Measurements from ENCODE around the gene GMFB.
"Not testable (repeated sequence)": the region's sequence is repeated elsewhere in the genome, so short reads cannot be mapped to it uniquely, and the experiment has no call there.

The GMFB gene

DNA sequence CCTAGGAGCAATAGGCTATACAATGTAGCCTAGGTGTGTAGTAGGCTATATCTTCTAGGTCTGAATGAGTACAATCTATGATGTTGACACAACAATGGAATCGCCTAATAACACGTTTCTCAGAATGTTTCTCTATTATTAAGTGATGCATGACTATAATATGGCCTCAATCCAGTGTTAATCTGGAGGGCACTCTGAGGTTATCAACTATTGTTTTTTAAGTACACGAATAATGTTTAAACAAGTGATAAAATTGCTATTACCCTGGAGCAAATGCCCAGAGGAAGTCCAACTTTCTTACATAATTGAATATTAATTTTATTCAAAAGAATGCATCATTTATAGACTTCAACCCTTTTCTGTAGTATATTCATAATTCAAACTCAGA lies 31.2 kb downstream of the GMFB start:
- no peak for DNase-seq

DNA sequence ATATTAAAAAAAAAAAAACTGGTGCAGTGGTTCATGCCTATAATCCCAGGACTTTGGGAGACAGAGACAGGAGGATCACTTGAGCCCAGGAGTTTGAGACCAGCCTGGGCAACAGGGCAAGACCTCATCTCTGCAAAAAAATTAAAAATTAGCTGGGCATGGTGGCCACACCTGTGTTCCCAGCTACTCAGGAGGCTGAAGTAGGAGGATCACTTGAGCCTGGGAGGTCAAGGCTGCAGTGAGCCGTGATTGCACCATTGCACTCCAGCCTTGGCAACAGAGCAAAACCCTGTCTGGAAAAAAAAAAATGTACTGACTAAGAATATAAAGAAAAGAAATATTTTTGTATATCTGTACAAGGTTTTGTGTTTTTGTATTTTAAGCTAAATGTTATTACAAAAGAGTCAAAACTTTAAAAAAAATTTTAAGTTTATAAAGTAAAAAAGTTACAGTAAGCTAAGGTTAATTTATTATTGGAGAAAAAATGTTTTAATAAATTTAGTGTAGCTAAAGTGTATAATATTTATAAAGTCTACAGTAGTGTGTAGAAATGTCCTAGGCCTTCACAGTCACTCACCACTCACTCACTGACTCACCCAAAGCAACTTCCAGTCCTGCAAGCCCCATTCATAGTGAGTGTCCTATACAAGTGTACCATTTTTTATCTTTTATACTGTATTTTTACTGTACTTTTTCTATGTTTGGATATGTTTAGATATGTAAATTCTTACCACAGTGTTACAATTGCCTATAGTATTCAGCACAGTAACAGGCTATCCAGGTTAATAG lies 31.8 kb downstream of the GMFB start:
- DNase-seq: not testable (repeated sequence)

DNA sequence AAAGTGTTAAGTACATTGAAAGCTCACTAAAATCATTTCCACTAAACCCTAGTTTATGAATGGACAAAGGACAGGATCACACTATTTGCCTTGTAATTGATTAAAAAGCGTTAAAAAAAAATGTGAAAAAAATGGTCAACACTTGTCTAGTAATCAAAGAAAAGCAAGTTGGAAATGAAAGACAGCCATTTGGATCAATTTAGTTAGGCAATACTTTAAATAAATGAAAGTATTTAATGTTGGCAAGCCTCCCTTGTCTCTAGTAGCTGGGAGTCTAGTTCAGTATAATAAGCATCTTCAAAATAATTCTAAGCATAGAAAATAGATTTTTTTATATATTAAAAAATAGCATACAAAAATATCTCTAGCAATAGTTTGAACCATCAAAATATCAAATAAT lies 33.4 kb downstream of the GMFB start:
- DNase-seq: no peak

DNA sequence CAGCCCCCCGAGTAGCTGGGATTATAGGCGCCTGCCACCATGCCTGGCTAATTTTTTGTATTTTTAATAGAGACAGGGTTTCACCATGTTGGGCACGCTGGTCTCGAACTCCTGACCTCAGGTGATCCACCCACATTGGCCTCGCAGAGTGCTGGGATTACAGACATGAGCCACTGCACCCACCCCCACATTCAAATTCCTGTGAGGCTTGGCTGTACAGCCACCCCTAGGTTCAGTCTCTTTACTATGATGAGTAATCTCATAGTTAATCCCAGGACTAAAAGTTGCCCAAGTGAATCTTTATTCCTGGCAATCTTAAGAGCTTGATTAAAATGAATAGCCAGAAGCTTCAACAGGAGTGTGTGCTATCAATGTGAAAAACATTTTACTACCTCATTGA lies 34.8 kb downstream of the GMFB start:
- not testable (repeated sequence) for DNase-seq

DNA sequence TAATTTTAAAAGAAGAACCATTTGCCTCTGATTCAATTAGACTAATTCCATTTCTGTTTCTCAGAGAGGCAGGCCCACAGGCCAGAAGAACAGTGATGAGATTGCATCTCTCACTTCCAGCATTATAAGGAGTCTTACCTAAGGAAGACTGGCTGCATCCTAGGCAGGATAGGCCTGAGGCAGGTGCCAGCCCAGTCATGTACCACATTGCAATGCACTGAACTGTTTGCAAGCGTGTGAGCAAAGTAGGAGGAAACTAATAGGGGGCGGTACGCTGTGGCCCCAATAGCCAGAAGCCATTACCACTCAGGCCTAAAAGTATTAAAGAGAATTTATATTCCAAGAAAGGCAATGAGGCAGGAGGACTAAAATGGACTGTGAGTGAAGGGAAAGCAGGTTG lies 35.5 kb downstream of the GMFB start:
- DNase-seq: no peak

DNA sequence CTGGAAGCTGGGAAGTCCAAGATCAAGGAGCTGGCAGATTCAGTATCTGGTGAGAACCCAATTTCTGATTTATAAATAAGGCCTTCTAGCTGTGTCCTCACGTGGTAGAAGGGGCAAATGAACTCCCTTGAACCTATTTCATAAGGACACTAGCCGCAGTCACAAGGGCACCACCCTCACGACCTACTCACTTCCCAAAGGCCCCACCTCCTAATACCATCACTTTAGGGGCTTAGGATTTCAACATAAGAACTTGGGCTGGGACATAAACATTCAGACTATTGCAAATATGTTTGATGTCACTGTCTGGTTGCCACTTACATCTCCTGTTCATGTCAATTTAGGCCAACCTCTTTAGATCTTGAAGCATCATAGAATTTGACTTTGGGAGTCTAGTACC lies 36.8 kb downstream of the GMFB start:
- DNase-seq: no peak

DNA sequence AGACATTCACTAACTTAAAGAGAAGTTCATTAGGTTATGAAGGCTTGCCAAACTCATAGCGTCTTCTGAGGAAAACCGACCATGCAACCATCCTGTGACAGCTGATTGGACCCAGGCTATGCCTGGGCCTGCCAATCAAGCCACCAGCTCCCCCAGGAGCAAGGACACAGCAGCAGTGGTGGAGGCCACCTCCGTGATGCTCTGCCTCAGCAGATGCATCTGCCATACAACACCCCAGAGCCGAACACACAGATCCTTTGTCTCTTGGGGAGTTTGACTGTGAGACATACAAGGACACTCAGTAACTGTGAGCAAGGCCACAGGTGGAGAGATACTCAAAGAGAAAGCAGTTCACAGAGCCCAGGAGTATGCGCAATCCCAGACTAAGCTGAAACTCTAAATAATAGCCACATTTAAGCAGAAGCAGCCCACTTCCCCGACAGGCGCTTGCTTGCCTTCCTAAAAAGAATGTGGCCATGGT lies 37.6 kb downstream of the GMFB start:
- DNase-seq: no peak

DNA sequence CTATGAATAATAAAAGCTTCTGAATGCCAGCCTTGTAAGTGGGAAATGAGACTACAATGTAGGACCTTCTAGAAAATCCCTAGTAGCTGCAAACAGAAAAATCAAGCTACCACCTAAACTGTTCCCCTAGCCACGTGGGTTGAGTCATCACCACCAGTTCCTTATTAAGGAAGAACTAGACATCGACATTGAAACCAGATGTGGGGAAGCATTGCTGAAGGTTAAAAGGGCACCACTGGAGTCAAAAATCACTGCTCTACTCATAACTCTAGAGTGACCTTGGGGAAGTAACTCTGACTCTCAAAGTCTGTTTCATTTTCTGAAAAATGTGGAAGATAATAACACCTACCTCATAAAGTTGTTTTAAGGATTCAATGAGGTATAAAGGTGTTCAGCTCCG lies 38.2 kb downstream of the GMFB start:
- no peak for DNase-seq

DNA sequence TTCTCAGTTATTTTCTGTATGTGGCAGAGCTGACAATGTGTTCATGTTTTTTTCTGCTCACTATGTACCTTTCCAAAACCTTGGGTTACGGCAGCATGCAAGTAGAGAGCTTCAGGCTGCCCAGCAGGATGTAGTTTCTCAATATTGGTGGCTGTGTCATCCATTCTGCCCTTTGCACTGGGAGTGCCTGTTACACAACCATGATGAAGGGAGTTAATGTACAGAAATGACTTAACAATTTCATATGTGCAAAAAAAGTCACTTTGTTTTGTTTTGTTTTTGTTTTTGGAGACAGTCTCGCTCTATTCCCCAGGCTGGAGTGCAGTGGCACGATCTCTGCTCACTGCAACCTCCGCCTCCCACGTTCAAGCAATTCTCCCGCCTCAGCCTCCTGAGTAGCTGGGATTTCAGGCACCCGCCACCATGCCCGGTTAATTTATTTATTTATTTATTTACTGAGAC lies 41.5 kb downstream of the GMFB start:
- DNase-seq: no peak

DNA sequence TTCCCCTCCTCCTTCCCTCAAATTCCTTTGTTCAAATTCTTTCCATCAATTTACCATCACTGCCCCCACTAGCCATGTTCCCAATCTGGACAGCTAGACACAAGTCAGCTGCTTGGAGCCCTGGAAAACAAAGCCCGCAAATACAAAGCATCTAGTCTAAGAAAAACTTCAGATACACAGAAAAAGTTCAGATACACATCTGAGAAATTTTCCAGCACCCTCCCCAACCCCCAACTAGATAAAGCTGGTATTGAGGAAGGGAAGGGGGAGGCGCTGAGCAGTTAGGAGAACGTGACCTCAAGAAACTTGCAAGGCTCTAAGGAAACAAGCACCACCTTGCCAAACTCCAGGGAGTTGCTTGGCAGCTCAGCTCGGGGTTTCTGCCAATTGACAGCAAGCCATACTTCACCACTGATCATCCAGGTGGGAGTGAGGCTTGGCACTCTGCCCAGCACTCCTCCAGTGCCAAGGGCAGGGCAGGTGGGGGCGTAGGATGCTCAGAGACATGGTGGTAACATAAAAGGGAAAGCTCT lies 42.6 kb downstream of the GMFB start:
- no peak for DNase-seq

DNA sequence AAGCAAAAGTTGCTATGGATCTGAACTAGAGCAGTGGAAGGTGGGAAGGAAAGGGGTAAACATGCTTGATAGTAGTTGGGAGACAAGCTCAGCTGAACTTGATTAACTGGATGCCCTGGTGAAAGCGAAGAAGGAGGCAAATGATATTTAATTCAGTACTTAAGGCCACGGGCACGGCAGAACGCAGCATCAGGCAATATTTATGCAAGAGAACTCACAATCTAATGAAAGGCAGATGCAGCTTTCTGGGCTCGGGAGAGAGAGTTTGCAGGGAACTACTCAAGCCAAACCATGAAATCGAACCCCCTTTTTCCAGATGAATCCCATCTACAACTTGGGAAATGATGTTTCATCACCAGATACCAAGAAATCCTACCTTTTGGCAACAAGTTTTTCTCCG lies 44.1 kb downstream of the GMFB start:
- DNase-seq: no peak

DNA sequence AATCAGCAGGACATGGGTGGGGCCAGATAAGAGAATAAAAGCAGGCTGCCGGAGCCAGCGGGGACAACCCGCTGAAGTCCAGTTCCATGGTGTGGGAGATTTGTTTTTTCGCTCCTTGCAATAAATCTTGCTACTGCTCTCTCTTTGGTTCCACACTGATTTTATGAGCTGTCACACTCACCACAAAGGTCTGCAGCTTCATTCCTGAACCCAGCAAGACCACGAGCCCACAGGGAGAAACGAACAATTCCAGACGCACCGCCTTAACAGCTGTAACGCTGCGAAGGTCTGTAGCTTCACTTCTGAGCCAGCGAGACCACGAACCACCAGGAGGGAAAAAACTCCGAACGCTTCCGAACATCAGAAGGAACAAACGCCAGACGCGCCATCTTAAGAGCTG lies 44.8 kb downstream of the GMFB start:
- DNase-seq: no peak

DNA sequence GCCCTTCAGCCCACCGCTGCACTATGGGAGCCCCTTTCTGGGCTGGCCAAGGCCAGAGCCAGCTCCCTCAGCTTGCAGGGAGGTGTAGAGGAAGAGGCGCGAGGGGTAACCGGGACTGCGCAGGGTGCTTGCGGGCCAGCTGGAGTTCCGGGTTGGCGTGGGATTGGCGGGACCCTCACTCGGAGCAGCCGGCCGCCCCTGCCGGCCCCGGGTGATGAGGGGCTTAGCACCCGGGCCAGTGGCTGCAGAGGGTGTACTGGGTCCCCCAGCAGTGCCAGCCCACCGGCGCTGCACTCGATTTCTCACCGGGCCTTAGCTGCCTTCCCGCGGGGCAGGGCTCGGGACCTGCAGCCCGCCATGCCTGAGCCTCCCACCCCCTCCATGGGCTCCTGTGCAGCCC lies 45.8 kb downstream of the GMFB start:
- not testable (repeated sequence) for DNase-seq

DNA sequence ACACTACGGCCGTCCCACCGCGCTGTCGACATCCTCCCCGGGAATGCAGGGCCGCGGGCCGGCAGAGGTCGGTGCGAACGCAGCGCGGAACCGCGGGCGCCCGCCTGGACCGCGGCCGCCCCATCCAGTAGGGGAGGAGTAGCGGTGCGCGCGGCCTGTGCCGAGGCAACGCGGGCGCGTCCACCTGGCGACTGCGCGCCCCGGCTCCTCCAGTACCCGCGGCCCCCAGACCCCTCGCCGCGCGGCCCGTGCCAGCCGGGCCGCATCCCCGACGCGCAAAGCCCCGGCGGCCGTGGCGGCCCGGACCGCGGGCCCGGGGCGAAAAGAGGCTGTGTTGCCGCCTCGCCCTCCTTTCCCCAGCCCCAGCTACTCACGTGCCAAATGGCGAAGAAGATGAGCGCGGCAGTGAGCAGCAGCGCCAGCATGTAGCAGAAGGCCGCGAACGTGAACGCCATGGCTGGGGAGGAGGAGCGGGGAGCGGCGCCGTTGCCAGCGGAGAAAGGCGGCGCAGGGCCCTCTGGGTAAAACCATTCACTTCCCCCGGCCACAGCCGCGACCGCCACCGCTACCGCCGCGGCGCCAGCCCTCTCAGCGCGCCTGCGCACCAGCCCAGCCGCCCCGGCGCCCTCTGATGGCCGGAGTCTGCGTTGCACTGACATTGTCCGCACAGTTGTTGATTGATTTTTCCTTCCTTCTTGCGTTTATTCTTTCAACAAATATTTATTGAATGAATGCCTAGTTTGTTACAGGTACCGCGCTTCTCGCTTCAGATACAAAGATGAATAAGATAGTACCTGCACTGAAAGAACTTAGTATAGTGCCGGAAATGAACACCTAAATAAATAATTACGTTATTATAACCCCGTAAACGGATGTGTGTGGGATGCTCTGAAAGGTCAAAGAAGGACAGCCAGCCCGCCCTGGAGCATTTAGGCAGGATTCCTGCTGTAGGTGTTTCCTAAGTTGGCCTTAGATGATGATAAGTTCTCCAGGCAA lies 47.6 kb downstream of the GMFB start, which contains the start of gene CNIH1:
Gene CNIH1, minus strand, starts transcription at position 502 of the 996 bp plus-strand sequence. Its CDS starts 47 bp downstream, at position 455.
- DNase-seq: peak; percentile 92

DNA sequence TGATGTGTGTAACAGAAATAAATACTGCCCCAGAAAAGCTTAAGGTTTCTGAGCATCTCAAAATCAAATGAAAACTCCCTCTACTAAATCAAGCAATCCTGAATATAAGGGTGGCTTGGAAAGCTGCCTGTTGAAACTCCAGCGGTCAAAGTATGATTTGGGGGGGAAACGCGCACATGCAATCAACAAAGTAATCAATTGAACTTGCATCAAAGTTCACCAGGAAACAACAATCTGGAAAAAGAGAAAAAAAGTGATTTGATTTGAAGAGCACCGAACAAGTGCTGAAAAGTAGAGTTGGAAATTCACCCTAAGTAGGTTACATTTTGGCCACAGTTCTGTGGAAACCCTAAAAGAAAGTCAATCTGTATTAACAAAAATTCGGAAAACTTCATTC lies 48.3 kb downstream of the GMFB start:
- no peak for DNase-seq

DNA sequence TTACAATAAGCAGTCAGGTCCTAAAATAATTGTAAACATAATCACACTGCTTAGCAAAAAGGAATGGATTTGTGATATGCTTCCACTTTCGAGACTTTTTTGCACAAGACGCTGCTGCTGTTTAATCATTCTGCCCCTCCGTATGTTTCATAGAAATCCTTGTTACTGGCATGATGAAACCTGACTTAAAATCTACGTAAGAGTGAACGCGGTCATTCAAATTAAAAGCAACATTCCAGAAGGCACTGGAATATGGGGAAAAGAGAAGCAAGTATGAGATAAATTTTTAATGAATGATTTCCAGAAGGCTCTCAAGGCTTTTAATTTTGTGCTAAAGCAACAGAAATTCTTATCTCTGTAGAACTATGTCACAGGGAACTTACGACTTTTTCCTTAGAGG lies 48.7 kb downstream of the GMFB start:
- DNase-seq: no peak

DNA sequence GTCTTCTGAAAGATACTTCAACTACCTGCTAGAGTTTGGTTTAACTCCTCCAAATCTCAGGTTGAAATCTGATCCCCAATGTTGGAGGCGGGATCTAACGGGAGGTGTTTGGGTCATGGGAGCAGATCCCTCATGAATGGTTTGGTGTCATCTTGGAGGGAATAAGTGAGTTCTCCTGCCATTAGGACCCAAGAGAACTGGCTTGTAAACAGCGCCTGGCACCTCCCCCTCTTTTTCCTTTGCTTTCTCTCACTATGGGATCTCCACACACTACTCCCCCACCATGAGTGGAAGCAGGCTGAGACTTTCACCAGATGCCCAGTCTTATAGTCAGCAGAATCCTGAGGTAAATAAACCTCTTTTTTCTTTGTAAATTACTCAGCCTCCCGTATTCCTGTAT lies 50.1 kb downstream of the GMFB start:
- DNase-seq: no peak

DNA sequence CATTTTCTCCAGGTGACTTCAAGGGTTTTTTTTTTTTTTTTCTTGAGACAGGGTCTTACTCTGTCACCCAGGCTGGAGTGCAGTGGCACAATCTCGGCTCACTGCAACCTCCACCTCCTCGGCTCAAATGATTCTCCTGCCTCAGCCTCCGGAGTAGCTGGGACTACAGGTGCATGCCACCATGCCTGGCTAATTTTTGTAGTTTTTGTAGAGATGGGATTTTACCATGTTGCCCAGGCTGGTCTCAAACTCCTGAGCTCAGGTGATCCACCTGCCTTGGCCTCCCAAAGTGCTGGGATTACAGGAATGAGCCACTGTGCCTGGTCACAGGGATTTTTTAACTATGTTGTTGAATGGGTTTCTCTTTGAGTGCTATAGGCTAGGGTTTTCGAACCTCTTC lies 50.8 kb downstream of the GMFB start:
- DNase-seq: not testable (repeated sequence)

DNA sequence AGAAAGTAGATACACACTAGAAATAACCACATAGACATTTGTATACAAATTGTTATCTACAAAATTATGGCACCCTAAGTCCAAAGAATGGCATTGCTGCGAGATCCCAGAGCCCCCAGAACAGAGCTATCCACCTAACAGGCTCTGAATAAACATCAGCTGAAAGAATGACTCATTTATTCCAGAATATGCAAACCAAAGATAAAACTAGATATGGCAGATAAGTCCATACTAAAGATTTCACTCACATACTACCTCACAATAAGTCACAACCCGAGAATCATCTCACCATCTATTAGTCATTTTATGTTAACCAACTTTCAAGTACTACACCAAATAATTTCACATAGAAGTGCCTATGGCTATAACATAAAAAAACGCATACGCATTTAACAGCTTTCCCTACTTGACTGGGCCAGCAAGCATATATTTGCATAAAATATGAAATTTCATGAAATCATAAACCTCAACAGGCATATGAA lies 53.2 kb downstream of the GMFB start:
- DNase-seq: no peak

DNA sequence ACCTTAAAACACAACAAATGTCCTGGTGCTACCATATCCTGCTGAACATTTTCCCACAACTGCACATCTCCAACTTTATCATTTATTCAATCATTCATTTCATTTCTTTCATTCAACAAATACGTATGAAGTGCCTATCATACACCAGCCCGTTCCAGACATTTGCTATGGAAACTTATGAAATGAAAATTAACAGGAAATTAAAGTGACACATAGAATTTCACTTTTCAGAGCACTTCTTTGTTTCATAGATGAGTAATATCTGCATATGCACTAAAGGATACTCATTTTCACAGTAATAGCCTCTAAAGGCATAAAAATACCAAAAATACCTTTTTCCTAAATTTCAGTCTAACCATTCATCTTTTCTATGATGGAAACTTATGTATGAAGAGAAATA lies 60.3 kb downstream of the GMFB start:
- DNase-seq: no peak

DNA sequence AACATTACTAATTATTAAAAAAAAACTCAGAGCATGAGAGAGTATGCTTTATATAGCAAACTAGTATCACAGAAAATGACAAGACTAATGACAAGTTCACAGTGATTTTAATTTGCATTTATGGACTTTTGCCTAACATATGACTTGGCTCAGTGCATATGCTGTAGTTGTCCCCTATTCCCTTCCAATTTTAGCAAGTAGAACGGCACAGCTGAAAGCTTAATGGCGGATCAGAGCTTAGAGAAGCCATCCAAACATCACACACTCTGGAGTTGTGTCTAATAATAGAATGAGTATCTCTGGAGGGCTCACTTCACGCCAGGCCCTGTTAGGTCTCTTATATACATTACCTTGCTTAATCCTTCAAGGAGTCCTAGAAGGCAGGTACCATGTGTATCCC lies 60.9 kb downstream of the GMFB start:
- DNase-seq: no peak

DNA sequence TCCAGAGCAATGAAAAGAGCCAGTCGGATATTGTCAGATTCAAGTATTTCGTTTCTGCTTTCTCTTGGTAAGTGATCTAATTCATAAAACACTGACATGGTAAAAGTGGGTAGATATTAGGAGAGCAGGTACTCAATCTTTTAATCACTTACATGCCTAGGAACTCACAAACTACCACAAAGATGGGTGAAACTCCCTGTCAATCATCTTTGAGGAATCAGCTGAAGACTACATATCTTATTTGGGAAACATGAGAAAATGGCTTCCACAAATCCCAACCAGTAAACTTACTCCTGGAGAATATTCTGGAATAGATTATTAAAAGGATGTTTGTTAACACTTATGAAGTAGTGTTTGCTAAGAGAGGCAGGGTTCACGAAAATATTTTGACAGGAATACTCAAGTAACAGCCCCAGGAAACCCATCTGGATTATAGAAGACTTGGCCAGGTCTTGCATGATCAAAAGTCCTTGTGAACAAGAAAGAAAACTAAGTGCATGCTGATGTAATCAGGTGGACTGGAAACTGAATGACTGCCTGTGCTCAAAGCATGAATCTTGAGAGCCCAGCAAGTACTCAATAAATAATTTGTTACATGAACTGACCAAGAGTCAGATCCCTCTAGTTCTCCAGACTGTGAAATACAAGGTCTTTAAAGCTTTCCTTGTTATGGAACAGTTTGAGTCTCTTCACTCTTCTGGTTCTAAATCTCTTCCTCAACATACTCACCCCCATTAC lies 63.1 kb downstream of the GMFB start:
- no peak for DNase-seq

DNA sequence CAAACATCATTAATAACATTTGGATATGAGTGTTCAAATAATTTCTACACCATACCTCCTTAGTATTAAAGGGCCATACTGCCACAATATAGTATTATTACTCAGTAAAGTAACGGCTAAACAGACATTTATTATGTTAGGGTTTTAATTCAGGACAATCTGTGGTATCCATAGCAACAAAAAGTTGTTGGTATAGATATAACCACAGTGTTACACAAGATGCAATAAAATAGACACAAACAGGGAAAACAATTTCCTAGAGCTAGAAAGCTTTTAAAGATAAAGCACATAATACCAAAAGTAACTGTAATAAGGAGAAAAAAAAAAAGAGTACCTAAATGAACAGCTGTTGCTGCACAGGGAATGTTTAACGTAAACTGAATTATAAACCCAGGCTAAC lies 63.7 kb downstream of the GMFB start:
- no peak for DNase-seq

All from activated effector memory CD4-positive, alpha-beta T cell treated with Interleukin-2 at 50 U/mL for 16 hours (primary cell).